WTC11 (cell line): ENCODE data around the gene SRSF6.
"Not testable (repeated sequence)": the region's sequence is repeated elsewhere in the genome, so short reads cannot be mapped to it uniquely, and the experiment has no call there.

Experiments used
- NR1H2 ChIP-seq: sonication (generic); formaldehyde crosslinking; IDR thresholded peaks from 2 replicates; pipeline ENCODE4 v1.9.0; 2021; ENCODE audit warnings: mild to moderate bottlenecking, moderate library complexity, missing genetic modification reagents
- TEAD4 ChIP-seq: sonication (generic); formaldehyde crosslinking; IDR thresholded peaks from 2 replicates; pipeline ENCODE4 v1.8.0; 2022; ENCODE audit warnings: mild to moderate bottlenecking, missing genetic modification reagents
- TF ChIP-seq, protein P1 (sequence below): fragments of 200-600 bp; IDR thresholded peaks from 2 replicates; pipeline ENCODE4 v1.8.0; 2022; ENCODE audit warnings: antibody characterized with exemption

DNA sequence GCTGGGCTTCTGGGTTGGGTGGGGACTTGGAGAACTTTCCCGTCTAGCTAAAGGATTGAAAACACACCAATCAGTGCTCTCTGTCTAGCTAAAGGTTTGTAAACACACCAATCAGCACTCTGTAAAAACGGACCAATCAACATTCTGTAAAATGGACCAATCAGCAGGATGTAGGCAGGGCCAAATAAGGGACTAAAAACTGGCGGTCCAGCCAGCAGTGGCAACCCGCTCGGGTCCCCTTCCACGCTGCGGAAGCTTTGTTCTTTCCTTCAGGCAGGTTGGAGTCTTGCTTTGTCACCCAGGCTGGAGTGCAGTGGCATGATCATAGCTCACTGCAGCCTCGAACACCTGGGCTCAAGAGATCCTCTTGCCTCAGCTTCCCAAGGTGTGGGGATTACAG, 1.4 kb upstream of the SRSF6 start:
- TF ChIP-seq, protein P1, sequence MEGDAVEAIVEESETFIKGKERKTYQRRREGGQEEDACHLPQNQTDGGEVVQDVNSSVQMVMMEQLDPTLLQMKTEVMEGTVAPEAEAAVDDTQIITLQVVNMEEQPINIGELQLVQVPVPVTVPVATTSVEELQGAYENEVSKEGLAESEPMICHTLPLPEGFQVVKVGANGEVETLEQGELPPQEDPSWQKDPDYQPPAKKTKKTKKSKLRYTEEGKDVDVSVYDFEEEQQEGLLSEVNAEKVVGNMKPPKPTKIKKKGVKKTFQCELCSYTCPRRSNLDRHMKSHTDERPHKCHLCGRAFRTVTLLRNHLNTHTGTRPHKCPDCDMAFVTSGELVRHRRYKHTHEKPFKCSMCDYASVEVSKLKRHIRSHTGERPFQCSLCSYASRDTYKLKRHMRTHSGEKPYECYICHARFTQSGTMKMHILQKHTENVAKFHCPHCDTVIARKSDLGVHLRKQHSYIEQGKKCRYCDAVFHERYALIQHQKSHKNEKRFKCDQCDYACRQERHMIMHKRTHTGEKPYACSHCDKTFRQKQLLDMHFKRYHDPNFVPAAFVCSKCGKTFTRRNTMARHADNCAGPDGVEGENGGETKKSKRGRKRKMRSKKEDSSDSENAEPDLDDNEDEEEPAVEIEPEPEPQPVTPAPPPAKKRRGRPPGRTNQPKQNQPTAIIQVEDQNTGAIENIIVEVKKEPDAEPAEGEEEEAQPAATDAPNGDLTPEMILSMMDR, result not testable (repeated sequence)
- not testable (repeated sequence) for TF ChIP-seq TEAD4, NR1H2 (CRISPR knock-in tag)
